ENCODE results near the gene STX8.

STX8 gene

DNA sequence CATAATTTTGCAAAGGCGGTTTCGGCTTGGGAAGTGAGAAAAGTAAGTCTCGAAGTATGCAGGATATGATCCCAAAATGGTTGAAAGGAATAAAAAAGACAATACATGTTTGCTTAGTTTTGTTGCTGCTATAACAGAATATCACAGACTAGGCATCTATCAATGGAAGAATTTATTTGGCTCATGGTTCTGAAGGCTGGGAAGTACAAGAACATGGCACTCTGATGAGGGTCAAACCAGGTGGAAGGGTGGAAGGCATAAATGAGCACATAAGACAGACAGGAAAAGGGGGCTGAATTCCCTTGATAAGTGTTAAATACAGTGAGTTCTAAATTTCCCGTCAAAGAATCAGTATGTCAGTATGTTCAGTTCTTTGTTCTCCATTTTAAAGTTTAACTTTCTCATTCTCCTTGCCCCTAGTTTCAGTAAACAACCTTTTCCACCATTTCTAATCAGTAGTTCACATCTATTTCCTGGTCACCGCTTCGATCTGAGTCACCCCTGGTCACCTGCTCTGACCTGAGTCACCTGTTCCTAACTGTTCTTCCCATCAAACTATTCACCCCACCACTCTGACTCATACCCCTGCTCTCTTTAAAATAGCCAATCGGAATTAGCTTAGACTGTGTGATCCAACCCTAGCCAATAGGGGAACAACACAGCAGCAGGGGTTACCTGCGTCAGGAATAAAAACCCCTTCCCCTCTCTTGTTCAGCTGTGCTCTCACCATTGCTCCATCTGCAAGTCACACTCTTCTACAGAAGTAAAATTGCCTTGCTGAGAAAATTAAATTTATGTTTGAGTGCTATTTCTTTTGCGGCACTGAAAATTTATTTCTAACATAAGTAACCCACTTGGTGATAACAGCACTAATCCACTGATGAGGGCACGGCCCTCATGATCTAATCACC, 240.8 kb downstream of the STX8 start:
- DNase-seq = no peak

DNA sequence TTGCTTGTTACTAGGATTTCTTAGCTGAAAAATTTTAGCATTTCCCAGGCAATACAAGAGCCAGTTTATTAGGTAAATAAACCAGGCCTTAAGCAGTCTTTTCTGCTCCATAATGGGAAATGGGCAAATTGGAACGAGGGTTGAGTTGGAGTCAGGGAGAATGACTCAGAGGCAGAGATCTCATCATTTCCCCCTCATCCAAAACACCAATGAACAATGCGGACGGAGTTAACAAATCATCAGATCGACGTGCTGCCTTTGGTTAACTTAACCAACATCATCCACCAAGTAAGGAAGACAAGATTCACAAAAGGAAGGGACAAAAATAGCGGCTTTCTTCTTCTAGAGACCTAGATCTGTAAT, 243.5 kb downstream of the STX8 start:
- no peak for DNase-seq

DNA sequence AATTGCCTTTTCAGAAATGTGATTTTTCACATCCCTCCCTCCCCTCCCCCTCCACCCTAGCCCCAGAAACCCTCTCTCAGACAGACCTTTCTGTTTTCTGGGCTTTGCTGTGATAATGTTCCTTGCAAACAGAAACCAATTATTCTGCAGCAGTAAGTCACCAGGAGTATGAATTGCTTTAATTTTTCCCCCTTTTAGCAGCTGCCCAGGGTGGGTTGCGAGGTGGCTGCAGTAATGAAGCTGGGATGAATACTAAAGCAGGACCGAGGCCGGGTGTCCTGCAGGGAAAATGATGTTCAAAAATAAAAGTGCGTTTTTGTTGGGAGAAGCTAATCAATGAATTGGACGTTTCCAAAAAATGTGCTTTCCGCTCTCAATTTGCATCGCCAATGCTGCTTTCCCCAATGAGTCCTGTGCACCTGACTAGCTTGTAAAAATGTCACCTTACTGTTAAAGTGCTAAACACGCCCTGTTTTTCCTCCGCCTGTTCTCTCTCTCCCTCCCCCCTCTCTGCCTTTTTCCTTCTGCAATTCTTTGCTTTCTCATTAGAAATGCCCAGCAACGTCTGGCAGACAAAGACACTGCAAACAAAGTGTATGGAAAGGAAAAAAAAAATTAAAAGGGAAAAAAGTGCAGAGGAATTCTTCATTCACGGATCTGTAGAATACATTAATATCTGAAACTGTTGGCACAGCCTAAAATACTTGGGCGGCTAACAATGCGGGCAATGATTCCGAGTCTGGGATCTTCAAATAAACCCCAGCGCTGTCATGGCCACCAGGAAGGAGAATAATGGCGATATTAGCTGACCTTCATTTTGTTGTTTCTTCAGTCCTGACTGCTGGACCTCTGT, 244.1 kb downstream of the STX8 start:
- DNase-seq = no peak

DNA sequence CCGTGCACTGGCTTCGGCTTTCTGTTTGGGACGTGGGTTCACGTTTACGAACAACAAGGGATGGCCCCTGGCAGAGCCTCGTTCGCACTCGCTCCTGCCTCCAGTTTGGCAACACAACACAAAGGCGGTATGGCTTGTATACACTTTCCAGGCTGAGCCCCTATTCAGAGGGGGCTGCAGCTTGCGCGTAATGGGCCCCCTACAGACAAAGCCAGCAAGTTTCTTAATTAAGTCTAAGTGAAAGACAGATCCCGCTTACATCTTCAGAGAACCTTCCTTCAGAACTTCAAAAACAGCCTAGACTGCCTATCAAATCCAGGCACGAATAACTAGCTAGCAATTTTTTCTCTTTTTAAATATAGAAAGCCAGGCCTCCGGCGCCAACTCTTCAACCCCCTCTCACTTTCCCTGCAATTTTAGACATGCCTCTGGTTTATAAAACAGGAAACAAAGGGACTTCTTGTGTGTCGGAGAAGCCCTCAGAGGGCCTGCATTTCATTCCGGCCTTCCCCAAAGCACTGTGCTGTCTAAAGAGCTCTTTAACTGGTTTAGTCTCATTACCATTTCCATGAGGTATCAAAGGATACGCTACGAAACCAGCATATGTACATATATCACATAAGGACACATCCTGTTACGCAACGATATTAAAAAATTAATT, 244.9 kb downstream of the STX8 start:
- DNase-seq = no peak

DNA sequence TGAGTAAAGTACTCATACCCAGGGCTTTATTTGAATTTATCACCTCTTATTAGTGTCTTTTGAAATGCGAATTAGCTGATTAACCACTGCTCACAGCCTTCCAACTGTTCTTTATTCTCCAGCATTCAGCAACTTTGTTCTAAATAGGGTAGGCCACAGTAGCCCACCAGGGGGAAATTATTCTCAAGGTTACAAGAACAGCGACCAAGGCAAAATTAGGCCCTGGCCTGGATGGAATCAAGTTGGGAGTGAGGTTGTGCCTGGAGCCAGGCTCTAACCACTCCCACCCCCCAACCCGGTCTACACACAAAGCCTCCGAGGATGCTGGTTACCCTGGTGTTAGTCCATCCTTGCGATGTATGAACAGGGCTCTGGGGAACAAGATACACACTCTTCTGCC, 245.5 kb downstream of the STX8 start:
- DNase-seq = no peak

DNA sequence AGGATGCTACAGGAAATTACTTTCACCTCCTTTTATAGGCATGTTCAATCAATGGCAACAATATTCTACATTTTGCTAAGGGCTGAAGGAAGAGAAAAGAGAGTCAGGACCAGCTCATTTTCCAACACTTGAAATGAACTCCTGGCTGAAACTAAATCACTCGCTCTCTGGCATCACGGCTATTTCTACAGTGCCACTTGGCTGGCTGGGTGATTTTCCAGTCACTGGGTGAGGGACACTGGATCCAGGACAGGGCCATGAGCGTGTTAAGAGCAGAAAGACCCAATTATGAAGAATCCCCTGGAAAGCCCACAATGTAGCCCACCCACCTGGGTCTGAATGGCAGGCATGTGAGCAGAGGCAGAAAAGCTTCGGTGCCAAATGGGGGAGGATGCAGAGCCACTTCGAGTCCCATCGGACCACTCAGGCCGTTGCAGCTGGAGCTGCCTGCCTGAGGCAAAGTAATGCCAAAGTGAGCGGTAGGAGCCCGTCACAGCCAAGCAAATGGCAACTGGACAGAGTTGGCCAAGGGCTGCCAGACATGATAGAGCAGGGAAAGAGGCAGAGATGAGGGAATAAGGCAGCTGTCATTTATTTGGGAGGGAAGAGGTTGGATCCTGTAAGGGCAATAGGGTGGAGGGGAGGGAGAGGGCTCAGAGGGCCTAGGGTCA, 246.2 kb downstream of the STX8 start:
- no peak for DNase-seq

DNA sequence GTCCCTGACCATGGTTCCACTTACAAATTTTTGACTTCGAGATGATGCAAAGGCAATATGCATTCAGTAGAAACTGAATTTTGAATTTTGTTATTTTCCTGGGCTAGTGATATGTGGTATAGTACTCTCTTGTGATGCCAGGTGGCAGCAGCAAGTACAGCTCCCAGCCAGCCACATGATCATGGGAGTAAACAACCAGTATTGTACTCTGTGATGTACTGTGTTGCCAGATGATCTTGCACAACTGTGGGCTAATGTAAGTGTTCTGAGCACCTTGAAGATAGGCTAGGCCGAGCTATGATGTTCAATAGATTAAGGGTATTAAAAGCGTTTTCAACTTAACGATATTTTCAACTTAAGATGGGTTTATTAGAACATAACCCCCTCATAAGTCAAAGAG, 250.8 kb downstream of the STX8 start:
- no peak for DNase-seq

DNA sequence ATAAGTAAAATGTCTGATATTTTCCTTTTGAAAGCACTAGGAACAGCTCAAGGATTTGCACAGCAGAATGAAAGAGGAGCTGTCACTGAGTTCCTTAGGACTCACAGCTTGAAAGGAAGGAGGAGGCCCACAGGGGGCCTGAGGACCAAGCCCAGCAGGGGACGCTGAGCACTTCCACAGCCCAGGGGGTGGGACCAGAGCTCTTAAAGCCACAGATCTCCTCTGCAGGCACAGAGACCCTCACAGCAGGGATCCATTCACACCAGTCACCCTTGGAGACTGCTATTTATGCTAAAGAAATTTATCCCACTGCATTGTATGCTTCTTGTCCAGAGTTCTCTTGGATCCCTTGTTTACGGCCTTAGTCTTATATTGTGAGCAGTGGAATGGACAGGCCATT, 253.3 kb downstream of the STX8 start:
- DNase-seq = no peak

DNA sequence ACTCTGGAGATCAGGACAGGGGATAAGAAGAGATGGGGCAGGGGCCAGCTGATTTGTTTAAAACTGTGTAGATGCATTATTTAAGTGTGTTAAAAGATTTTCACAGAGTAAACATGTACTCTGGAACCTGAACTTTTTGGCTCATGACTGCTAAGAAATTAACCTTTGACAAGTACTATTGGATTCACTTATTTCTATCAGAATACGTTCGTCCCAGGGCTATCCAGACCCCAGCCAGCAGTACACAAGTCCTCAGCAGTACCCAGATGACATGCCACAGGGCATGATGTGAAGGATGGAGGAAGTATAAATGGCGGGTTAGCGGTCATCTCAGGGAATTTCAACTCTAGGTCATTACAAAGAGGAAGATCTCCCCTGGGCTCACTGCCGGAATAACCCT, 253.7 kb downstream of the STX8 start:
- DNase-seq = no peak

DNA sequence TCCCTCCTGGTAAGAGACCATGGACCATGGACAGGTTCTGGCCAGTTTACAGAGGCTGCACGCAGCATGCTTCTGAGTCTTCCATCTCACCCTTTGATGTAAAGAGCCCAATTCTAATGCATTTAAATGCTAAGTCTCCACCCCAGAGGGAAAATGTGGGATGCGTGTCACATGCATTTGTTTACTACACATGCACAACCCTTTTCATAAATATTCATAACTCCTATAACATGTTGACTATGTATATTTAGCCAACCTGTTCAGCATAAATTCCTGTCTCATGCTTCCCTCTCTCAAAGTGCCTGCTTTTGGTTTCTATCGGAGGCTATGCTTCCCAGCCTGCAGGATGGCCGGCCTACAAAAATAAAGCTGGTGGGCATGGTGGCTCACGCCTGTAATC, 260.3 kb downstream of the STX8 start:
- DNase-seq = no peak

DNA sequence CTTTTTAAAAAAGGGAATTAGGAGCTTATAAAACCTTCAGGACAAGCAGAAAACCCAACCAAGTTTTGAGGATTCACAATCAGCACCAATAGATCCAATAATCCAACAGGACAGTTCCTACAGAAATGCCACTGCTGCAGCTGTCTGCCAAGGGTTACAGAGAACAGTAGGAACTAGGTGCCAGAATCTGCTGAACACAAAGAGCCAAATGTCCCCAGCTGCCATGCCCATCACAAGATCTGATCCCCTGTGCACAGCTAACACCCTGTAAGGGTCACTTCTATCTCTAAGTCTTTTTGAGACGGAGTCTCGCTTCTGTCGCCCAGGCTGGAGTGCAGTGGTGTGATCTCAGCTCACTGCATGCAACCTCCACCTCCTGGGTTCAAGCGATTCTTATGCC, 262.3 kb downstream of the STX8 start:
- DNase-seq = no peak

DNA sequence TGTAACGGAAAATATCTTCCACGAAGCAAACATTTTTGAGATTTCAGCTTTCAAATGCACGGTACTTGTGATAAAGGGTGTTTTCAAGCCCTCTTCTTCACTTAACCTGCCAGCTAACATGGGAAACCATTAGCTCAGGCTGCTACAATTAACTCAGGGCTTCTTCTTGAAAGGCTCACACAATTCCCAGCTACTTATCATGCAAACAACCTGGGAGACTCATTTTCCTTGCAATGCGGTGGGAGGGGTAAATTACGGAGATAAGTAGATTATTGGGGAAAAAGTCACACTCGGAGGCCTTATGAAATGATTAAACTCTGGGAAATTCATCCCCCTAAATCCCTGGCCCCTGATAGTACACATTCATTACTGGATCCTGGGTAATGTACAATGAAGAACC, 266.4 kb downstream of the STX8 start:
- DNase-seq = no peak

DNA sequence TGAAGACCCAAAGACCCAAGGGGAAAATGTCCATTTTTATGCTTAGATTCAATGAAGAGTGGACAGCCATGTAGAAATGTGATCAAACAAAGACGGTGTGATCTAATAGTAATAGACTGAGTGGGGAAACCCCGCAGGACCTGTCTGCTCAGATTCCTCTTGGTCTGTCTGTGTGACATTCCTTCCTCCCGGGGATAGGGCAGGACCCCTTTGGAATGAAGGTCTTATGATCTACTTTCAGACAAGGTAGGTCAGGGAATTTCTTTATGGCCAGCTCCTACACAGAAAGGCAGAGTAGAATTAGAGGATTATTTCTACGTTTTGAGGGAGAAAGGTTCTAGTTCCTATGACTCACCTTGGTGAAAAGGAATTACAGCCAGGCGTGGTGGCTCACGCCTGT, 267.6 kb downstream of the STX8 start:
- no peak for DNase-seq

DNA sequence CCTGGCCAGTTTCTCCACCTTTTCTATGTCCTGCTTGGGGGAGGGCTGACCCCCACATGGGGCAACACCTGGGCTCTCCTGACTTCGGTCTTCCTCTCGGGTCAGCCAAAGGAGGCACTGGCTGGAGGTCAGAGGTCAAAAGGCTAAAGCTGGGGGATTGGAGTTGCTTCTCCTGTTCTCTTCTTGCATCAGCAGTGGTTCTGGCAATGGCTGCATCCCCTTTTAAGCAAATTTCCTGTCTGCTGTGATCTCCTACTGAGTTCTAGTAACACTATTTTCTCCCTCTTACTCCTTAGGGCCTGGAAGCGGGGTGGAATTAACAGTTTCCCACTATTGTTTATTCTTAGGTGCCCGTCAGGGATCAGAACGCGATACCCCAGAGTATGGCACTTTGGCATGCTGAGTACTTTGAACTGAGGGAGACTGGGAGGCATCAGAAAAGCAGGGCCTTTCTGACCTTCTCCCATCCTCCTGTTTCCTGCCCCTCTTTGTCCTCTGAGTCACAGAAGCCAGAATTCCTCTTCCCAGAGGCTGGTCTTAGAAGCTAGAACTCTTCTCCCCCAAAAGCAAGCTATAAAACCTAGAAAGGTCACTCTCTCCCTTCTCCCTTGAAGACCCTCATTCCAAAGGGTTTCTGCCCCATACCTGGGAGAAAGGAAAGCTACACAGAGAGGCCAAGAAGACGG, 268.2 kb downstream of the STX8 start:
- no peak for DNase-seq

DNA sequence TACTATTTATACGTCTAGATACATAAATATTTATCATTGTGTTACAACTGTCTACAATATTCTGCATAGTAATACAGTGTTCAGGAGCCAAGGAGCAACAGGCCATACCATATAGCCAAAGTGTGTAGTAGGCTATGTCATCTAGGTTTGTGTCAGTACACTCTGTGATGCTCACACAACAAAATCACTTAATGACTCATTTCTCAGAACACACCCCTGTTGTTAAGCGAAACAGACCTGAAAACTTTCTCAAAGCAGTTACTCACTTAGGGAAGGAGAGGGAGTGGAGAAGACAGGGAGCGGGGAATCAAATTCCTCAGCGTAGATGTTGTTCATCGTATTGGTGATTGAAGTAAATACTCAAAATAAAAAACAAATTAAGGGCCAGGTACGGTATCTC, 269.5 kb downstream of the STX8 start:
- DNase-seq = no peak

DNA sequence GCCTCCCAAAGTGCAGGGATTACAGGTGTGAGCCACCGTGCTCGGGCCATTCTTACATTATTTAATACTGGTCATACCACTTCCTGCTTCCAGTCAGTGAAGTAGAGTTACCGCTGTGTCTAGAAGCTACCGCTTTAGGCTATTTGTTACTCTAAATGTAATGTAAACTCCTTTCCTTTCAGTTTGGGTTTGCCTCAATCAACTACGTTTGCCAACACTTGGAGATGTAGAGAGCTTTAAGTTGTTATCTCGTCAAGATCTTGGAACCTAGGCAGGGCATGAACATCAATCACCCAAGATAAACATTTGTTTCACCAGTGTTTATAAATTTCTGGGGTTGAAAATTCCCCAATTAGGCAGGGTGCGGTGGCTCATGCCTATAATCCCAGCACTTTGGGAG, 275.9 kb downstream of the STX8 start:
- DNase-seq = no peak

DNA sequence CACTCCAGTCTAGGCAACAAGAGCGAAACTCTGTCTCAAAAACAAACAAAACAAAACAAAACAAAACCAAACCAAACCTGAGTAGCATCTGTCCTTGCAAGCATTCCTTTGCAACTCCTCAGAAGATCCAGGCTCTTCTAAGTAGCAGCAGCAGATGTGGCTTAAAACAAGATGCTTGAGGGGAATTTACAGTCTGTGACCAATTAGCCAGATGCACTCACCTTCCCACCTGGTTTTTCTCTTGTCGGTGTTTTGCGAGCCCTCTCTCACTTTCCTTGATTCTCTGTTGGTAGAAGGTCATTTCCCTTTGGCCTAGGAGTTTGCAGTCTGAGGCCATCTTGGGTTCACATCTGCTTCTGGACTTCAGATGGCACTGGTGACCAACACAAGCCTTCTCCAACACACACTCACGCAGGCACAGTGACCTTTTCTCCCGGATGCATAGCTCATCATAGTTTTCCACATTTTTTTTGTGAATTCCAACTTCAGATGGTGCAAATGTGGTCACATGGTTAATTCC, 276.8 kb downstream of the STX8 start:
- no peak for DNase-seq

DNA sequence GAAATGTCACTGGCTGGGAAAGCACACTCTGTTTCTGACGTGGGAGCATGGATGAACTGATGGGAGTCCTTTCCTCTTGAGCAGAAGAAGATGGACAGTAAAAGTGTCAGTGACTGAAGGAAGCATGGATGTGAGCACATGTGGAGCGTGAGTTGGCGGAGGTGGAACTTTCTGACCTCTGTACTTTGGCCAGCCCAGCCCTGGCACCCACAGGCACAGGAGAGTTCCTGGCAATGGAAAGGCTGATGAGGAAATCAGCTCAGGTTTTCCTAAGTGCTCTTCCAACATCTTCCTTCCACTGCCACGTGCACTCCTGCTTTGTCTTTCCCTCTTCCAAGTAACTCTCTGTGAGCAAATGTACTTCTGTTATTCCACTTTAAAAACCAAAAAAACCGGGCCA, 277.5 kb downstream of the STX8 start:
- no peak for DNase-seq

DNA sequence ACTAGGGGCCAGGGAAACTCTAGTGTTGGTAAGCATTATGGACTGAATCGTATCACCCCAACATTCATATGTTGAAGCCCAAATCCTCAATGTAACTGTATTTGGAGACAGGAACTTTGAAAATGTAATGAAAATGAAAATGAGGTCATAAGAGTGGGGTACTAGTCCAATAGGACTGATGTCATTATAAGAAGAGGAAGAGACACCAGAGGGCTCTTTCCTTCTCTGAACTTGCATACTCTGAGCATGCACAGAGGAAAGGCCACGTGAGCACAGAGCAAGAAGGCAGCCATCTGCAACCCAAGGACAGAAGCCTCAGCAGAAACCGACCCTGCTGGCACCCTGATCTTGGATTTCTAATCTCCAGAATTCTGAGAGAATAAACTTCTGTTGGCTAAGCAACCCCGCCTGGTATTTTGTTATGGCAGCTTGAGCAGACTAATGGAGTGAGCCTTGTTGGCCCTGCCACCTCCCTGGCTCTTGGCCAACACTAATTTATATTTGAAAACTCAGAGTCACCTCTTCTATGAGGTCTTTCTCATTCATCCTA, 280.9 kb downstream of the STX8 start:
- DNase-seq = no peak

DNA sequence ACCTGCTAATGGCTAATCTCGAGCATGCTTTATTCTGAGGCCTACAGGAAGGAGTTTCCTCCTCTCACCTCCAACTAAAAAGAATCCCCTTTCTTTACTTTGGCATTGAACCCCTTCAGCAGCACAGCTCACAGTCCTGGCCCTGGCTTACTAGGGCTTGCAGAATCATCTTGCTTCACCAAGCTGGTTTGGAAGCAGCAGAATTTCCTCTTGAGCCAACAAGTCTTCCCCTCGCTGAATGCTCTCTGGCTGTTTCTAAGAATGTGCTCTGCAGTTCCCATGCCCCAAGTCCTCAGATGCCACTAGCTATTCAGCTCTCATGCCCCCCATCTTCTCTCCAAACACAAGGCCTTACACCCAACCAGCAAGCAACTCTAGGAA, 283.1 kb downstream of the STX8 start:
- DNase-seq = no peak

DNA sequence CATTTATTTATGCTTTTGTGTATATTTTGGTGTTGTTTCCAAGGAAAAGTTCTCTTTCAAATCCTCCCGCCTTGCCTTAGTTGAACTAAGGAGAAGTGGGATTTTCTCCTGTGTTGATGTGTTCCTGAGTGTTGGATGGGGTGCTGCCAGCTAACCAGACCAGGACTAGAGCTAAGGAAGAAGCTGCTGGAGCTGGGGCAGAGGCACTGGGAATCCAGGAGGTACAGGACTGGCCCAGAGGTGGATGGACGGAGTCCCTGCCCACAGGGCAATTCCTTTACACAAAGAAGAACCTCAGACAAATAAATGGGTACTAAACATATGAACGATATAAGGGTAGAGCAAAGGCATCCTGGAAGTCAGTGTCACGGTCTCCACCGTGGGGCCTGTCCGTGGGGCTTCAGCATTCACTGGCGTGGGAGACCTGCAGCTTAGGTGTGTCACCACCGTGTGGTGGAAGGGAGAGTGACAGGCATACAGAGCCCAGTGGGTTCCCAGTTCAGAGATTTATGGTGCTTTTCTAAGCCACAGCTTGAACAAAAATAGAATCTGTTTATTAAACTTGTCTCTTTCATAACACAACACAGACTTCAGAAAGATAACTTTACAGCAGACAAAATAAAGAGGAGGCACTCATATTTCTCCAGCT, 283.6 kb downstream of the STX8 start:
- no peak for DNase-seq

DNA sequence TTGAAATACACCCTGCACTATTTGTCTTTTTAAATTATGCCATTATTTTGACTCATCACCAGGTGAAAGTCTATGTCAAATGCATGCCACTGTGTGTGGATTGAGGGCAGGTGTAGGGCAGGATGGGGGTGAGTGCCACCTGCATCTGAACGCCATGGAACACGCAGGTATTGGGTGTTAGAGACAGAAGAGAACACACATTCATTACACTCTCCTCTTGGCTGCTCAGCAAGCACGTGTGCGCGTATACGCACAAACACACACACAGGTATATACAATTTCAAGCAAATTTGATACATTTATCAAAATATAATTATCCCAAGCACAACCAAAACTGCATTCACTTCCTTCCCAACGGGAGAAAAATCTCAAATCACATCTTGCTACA, 285.4 kb downstream of the STX8 start:
- no peak for DNase-seq
